Neural crest cell (in vitro differentiated cells): Measurements from ENCODE around the gene NLRP3. TPM values are rescaled to one million over a fixed set of nuclear protein-coding genes. Genes with fewer than 3 reads are reported as not detected.
"Not testable (repeated sequence)": the region's sequence is repeated elsewhere in the genome, so short reads cannot be mapped to it uniquely, and the experiment has no call there.

Source experiments
- DNase-seq: peaks from one replicate; pipeline ENCODE4 v3.0.0; 2021; ENCODE audit warnings: low read depth, mixed read lengths, low spot score
- H3K27ac Mint-ChIP-seq: one replicate; pipeline ENCODE4 v1.8.0; 2021; ENCODE audit warnings: mild to moderate bottlenecking, mixed read lengths; ENCODE audit not compliant: unreplicated experiment
- H3K27me3 Mint-ChIP-seq: 2 replicates; pipeline ENCODE4 v1.8.0; 2021; ENCODE audit warnings: low read depth, mild to moderate bottlenecking, mixed read lengths
- H3K36me3 Mint-ChIP-seq: 2 replicates; pipeline ENCODE4 v1.8.0; 2021; ENCODE audit warnings: low read depth, mild to moderate bottlenecking, mixed read lengths
- H3K4me1 Mint-ChIP-seq: 2 replicates; pipeline ENCODE4 v1.8.0; 2021; ENCODE audit warnings: mixed read lengths
- H3K4me3 Mint-ChIP-seq: one replicate; pipeline ENCODE4 v1.8.0; 2021; ENCODE audit warnings: mild to moderate bottlenecking, mixed read lengths
- H3K9me3 Mint-ChIP-seq: 2 replicates; pipeline ENCODE4 v1.8.0; 2021; ENCODE audit warnings: mixed read lengths
- CTCF ChIP-seq: fragments of 200-600 bp; sonication (generic); conservative IDR thresholded peaks from 2 replicates; pipeline ENCODE4 v1.5.0; 2021; ENCODE audit warnings: antibody characterized with exemption, mild to moderate bottlenecking
- total RNA-seq: library from RNA; stranded (reverse); gene quantifications from 2 replicates; pipeline ENCODE4 v1.2.1, GENCODE V29; 2021

NLRP3 gene
- total RNA-seq, 1 donor from 2014 or later: 0.07 TPM

GRCh38 chr1:247370786-247371732 is 44.9 kb upstream of the NLRP3 start:
- peaks cover 8% of the 10 kb centered on the region for H3K36me3 Mint-ChIP-seq
- no peaks in the 10 kb centered on the region for H3K9me3 Mint-ChIP-seq
- no peak for DNase-seq
- TF ChIP-seq CTCF: no peak
- H3K4me3 Mint-ChIP-seq: no peak overlapping the region
- H3K4me1 Mint-ChIP-seq: peaks cover 26% of the 10 kb centered on the region
- peaks cover 20% of the 10 kb centered on the region for H3K27me3 Mint-ChIP-seq
- no peak overlapping the region for H3K27ac Mint-ChIP-seq

GRCh38 chr1:247371801-247372259 is 44.1 kb upstream of the NLRP3 start:
- Mint-ChIP-seq H3K9me3 (no peaks in the 10 kb centered on the region), H3K36me3 (peaks cover 8% of the 10 kb centered on the region), H3K4me1 (peaks cover 32% of the 10 kb centered on the region), H3K27me3 (peaks cover 21% of the 10 kb centered on the region), H3K4me3 (no peak overlapping the region), H3K27ac (no peak overlapping the region)
- no peak for DNase-seq
- no peak for TF ChIP-seq CTCF

GRCh38 chr1:247373721-247374141 is 42.2 kb upstream of the NLRP3 start:
- H3K9me3 Mint-ChIP-seq: no peaks in the 10 kb centered on the region
- H3K36me3 Mint-ChIP-seq: peaks cover 4% of the 10 kb centered on the region
- H3K4me1 Mint-ChIP-seq: peaks cover 50% of the 10 kb centered on the region
- H3K27ac Mint-ChIP-seq: no peak overlapping the region
- no peak overlapping the region for H3K4me3 Mint-ChIP-seq
- DNase-seq: peak; percentile 53
- H3K27me3 Mint-ChIP-seq: peaks cover 14% of the 10 kb centered on the region
- TF ChIP-seq CTCF: peak; percentile 64

- not testable (repeated sequence) for H3K36me3 Mint-ChIP-seq, H3K4me3 Mint-ChIP-seq, H3K9me3 Mint-ChIP-seq, H3K27ac Mint-ChIP-seq, DNase-seq
- H3K27me3 Mint-ChIP-seq: peaks cover 14% of the 10 kb centered on the region
- H3K4me1 Mint-ChIP-seq: peaks cover 52% of the 10 kb centered on the region
Observed at GRCh38 chr1:247374651-247375334, 41.2 kb upstream of the NLRP3 start.

- DNase-seq: no peak
- peaks cover 4% of the 10 kb centered on the region for H3K36me3 Mint-ChIP-seq
- peaks cover 3% of the 10 kb centered on the region for H3K9me3 Mint-ChIP-seq
- no peak overlapping the region for H3K4me3 Mint-ChIP-seq
- no peak for TF ChIP-seq CTCF
- peaks cover 14% of the 10 kb centered on the region for H3K27me3 Mint-ChIP-seq
- no peak overlapping the region for H3K27ac Mint-ChIP-seq
- peaks cover 53% of the 10 kb centered on the region for H3K4me1 Mint-ChIP-seq
Observed at GRCh38 chr1:247375747-247376146, 40.2 kb upstream of the NLRP3 start.

- H3K9me3 Mint-ChIP-seq: peaks cover 3% of the 10 kb centered on the region
- TF ChIP-seq CTCF: no peak
- peaks cover 4% of the 10 kb centered on the region for H3K36me3 Mint-ChIP-seq
- peak overlapping the region; percentile 32 for H3K4me3 Mint-ChIP-seq
- H3K27ac Mint-ChIP-seq: peak overlapping the region; percentile 88
- DNase-seq: peak; percentile 16
- H3K27me3 Mint-ChIP-seq: peaks cover 14% of the 10 kb centered on the region
- peaks cover 53% of the 10 kb centered on the region for H3K4me1 Mint-ChIP-seq
Observed at GRCh38 chr1:247376659-247377058, 39.3 kb upstream of the NLRP3 start.

- H3K27ac Mint-ChIP-seq: peak overlapping the region; percentile 78
- not testable (repeated sequence) for H3K9me3 Mint-ChIP-seq, H3K4me3 Mint-ChIP-seq, H3K36me3 Mint-ChIP-seq, DNase-seq
- peaks cover 51% of the 10 kb centered on the region for H3K4me1 Mint-ChIP-seq
- H3K27me3 Mint-ChIP-seq: peaks cover 14% of the 10 kb centered on the region
Observed at GRCh38 chr1:247377656-247378055, 38.3 kb upstream of the NLRP3 start.
